GM12872 (cell line): ENCODE results near the gene KRTAP5-8.

Experiments
- CTCF ChIP-seq: IDR thresholded peaks from 3 replicates; pipeline ENCODE4 v1.5.1; 2011; ENCODE audit warnings: low read depth, mild to moderate bottlenecking, low read length, moderate library complexity; ENCODE audit not compliant: insufficient read depth

KRTAP5-8 gene

GRCh38 chr11:71501071-71501985 lies 36.5 kb upstream of the KRTAP5-8 start:
- no peak for TF ChIP-seq CTCF

GRCh38 chr11:71502026-71502425 lies 35.8 kb upstream of the KRTAP5-8 start:
- no peak for TF ChIP-seq CTCF

- no peak for TF ChIP-seq CTCF
Measured at GRCh38 chr11:71502871-71503435, 34.9 kb upstream of the KRTAP5-8 start.

- no peak for TF ChIP-seq CTCF
Measured at GRCh38 chr11:71504531-71504930, 33.3 kb upstream of the KRTAP5-8 start.

GRCh38 chr11:71505001-71505400 lies 32.8 kb upstream of the KRTAP5-8 start:
- TF ChIP-seq CTCF: no peak

- TF ChIP-seq CTCF: no peak
Measured at GRCh38 chr11:71505781-71506180, 32.0 kb upstream of the KRTAP5-8 start.

- TF ChIP-seq CTCF: no peak
Measured at GRCh38 chr11:71507102-71507501, 30.7 kb upstream of the KRTAP5-8 start.
